ENCODE data around the gene HACD1. TPM values are rescaled to one million over a fixed set of nuclear protein-coding genes. Genes with fewer than 3 reads are reported as not detected.

HACD1 gene
- polyA plus RNA-seq, 1 donor from 2014 or later = not detected

- H3K4me1 Mint-ChIP-seq = no peaks in the 10 kb centered on the region
- no peak overlapping the region for H3K27ac Mint-ChIP-seq
- H3K36me3 Mint-ChIP-seq = no peaks in the 10 kb centered on the region
- no peaks in the 10 kb centered on the region for H3K9me3 Mint-ChIP-seq
- H3K27me3 Mint-ChIP-seq = peaks cover 2% of the 10 kb centered on the region
- no peak overlapping the region for H3K4me3 Mint-ChIP-seq
Observed at GRCh38 chr10:17578603-17579002, 38.6 kb downstream of the HACD1 start.

GRCh38 chr10:17576768-17577167 is 40.4 kb downstream of the HACD1 start:
- Mint-ChIP-seq H3K27me3 (peaks cover 2% of the 10 kb centered on the region), H3K4me1 (no peaks in the 10 kb centered on the region), H3K27ac (no peak overlapping the region), H3K9me3 (peaks cover 0 to 2% (median 2%) of the 10 kb centered on the region in 3 donors), H3K36me3 (no peaks in the 10 kb centered on the region), H3K4me3 (no peak overlapping the region)

GRCh38 chr10:17564911-17565310 is 52.3 kb downstream of the HACD1 start:
- Mint-ChIP-seq H3K27ac (no peak overlapping the region), H3K27me3 (no peaks in the 10 kb centered on the region), H3K4me1 (peaks cover 0 to 2% (median 1%) of the 10 kb centered on the region in 3 donors), H3K9me3 (no peaks in the 10 kb centered on the region), H3K4me3 (peak overlapping the region in 1 of 4 donors; percentile 12), H3K36me3 (peaks cover 3% of the 10 kb centered on the region)

- Mint-ChIP-seq H3K27me3 (peaks cover 2% of the 10 kb centered on the region), H3K4me1 (peaks cover 0 to 11% (median 8%) of the 10 kb centered on the region in 3 donors), H3K36me3 (peaks cover 3% of the 10 kb centered on the region), H3K27ac (no peak overlapping the region), H3K9me3 (peaks cover 0 to 2% (median 1%) of the 10 kb centered on the region in 3 donors), H3K4me3 (no peak overlapping the region)
Observed at GRCh38 chr10:17563452-17563851, 53.7 kb downstream of the HACD1 start.

GRCh38 chr10:17562614-17563013 is 54.6 kb downstream of the HACD1 start:
- Mint-ChIP-seq H3K4me1 (peaks cover 0 to 11% (median 8%) of the 10 kb centered on the region in 3 donors), H3K9me3 (peaks cover 0 to 2% (median 1%) of the 10 kb centered on the region in 3 donors), H3K36me3 (peaks cover 3% of the 10 kb centered on the region), H3K27me3 (peaks cover 2% of the 10 kb centered on the region), H3K27ac (no peak overlapping the region), H3K4me3 (no peak overlapping the region)

GRCh38 chr10:17561111-17561510 is 56.1 kb downstream of the HACD1 start:
- peaks cover 0 to 11% (median 8%) of the 10 kb centered on the region in 3 donors for H3K4me1 Mint-ChIP-seq

GRCh38 chr10:17557459-17557858 is 59.7 kb downstream of the HACD1 start:
- H3K27me3 Mint-ChIP-seq = peaks cover 4% of the 10 kb centered on the region
- H3K9me3 Mint-ChIP-seq = peaks cover 0 to 2% (median 1%) of the 10 kb centered on the region in 3 donors
- no peak overlapping the region for H3K4me3 Mint-ChIP-seq
- no peaks in the 10 kb centered on the region for H3K36me3 Mint-ChIP-seq
- H3K4me1 Mint-ChIP-seq = peaks cover 0 to 11% (median 6%) of the 10 kb centered on the region in 3 donors
- H3K27ac Mint-ChIP-seq = no peak overlapping the region

More at GRCh38 chr10:17561111-17561510, 56.1 kb downstream of the HACD1 start:
- H3K4me3 Mint-ChIP-seq = no peak overlapping the region
- peaks cover 3% of the 10 kb centered on the region for H3K36me3 Mint-ChIP-seq
- no peak overlapping the region for H3K27ac Mint-ChIP-seq
- peaks cover 0 to 2% (median 1%) of the 10 kb centered on the region in 3 donors for H3K9me3 Mint-ChIP-seq
- H3K27me3 Mint-ChIP-seq = peaks cover 4% of the 10 kb centered on the region

GRCh38 chr10:17548770-17549169 is 68.4 kb downstream of the HACD1 start:
- Mint-ChIP-seq H3K27ac (no peak overlapping the region), H3K4me3 (no peak overlapping the region), H3K4me1 (peaks cover 0 to 2% (median 0%) of the 10 kb centered on the region in 3 donors), H3K36me3 (peaks cover 1% of the 10 kb centered on the region), H3K27me3 (peaks cover 12% of the 10 kb centered on the region), H3K9me3 (peaks cover 0 to 3% (median 2%) of the 10 kb centered on the region in 3 donors)

- H3K4me3 Mint-ChIP-seq = no peak overlapping the region
- peaks cover 1% of the 10 kb centered on the region for H3K36me3 Mint-ChIP-seq
- H3K9me3 Mint-ChIP-seq = peaks cover 0 to 6% (median 4%) of the 10 kb centered on the region in 3 donors
- peaks cover 12% of the 10 kb centered on the region for H3K27me3 Mint-ChIP-seq
- peaks cover 0 to 2% (median 0%) of the 10 kb centered on the region in 3 donors for H3K4me1 Mint-ChIP-seq
- H3K27ac Mint-ChIP-seq = no peak overlapping the region
Observed at GRCh38 chr10:17548162-17548561, 69.0 kb downstream of the HACD1 start.

GRCh38 chr10:17547060-17547459 is 70.1 kb downstream of the HACD1 start:
- Mint-ChIP-seq H3K4me3 (no peak overlapping the region), H3K27ac (peak overlapping the region in 1 of 3 donors; percentile 57), H3K9me3 (peaks cover 0 to 6% (median 4%) of the 10 kb centered on the region in 3 donors), H3K36me3 (peaks cover 1% of the 10 kb centered on the region), H3K27me3 (peaks cover 12% of the 10 kb centered on the region), H3K4me1 (peaks cover 0 to 2% (median 0%) of the 10 kb centered on the region in 3 donors)

GRCh38 chr10:17544465-17544864 is 72.7 kb downstream of the HACD1 start:
- Mint-ChIP-seq H3K27ac (no peak overlapping the region), H3K36me3 (peaks cover 1% of the 10 kb centered on the region), H3K4me3 (no peak overlapping the region), H3K27me3 (peaks cover 4% of the 10 kb centered on the region), H3K4me1 (peaks cover 0 to 2% (median 0%) of the 10 kb centered on the region in 3 donors), H3K9me3 (peaks cover 0 to 10% (median 6%) of the 10 kb centered on the region in 3 donors)

Other genes with a start within 250 kb of the HACD1 start
- gene ST8SIA6, start 162.8 kb downstream of the HACD1 start, polyA plus RNA-seq = not detected
- 6.5 TPM for gene STAM, start 26.8 kb upstream of the HACD1 start, polyA plus RNA-seq
- not detected for gene TMEM236, start 134.8 kb upstream of the HACD1 start, polyA plus RNA-seq
- gene MRC1, start 192.0 kb upstream of the HACD1 start, polyA plus RNA-seq = not detected